ENCODE measurements around the gene AGFG2.

The AGFG2 gene

GRCh38 chr7:100572281-100572948 is 33.4 kb downstream of the AGFG2 start:
- no peak for DNase-seq (ENCODE audit: low spot score)

GRCh38 chr7:100572949-100573675 is 34.1 kb downstream of the AGFG2 start:
- no peak for DNase-seq (ENCODE audit: low spot score)

- no peak for DNase-seq (ENCODE audit: low spot score)
Measured at GRCh38 chr7:100573691-100574361, 34.8 kb downstream of the AGFG2 start, which contains the start of gene SAP25. Gene SAP25, minus strand, starts transcription at chr7:100573900. Its CDS starts 158 bp downstream, at chr7:100573742.

- DNase-seq (ENCODE audit: low spot score): no peak
Measured at GRCh38 chr7:100574362-100575205, 35.6 kb downstream of the AGFG2 start.

GRCh38 chr7:100575206-100575631 is 36.2 kb downstream of the AGFG2 start:
- no peak for DNase-seq (ENCODE audit: low spot score)

- DNase-seq (ENCODE audit: low spot score): no peak
Measured at GRCh38 chr7:100575746-100576383, 36.9 kb downstream of the AGFG2 start.

GRCh38 chr7:100576384-100576993 is 37.5 kb downstream of the AGFG2 start:
- DNase-seq (ENCODE audit: low spot score): no peak

GRCh38 chr7:100577103-100577502 is 38.1 kb downstream of the AGFG2 start:
- DNase-seq (ENCODE audit: low spot score): no peak

GRCh38 chr7:100577507-100577906 is 38.5 kb downstream of the AGFG2 start:
- DNase-seq (ENCODE audit: low spot score): no peak

GRCh38 chr7:100578246-100579183 is 39.5 kb downstream of the AGFG2 start:
- DNase-seq (ENCODE audit: low spot score): no peak

- DNase-seq (ENCODE audit: low spot score): no peak
Measured at GRCh38 chr7:100580466-100581283, 41.7 kb downstream of the AGFG2 start.

GRCh38 chr7:100582041-100582579 is 43.1 kb downstream of the AGFG2 start:
- no peak for DNase-seq (ENCODE audit: low spot score)

GRCh38 chr7:100582650-100583049 is 43.6 kb downstream of the AGFG2 start:
- DNase-seq (ENCODE audit: low spot score): no peak

- DNase-seq (ENCODE audit: low spot score): no peak
Measured at GRCh38 chr7:100583132-100584053, 44.4 kb downstream of the AGFG2 start.

GRCh38 chr7:100584054-100584682 is 45.2 kb downstream of the AGFG2 start:
- no peak for DNase-seq (ENCODE audit: low spot score)

GRCh38 chr7:100584683-100585510 is 45.9 kb downstream of the AGFG2 start:
- no peak for DNase-seq (ENCODE audit: low spot score)

Data from left forelimb (tissue), 1 donor.